HG03280 (cell line): ENCODE results near the gene TNFSF18.
"Not testable (repeated sequence)": the region's sequence is repeated elsewhere in the genome, so short reads cannot be mapped to it uniquely, and the experiment has no call there.

Experiments used
- ATAC-seq: cut with Tn5 transposase; IDR thresholded peaks from one replicate; pipeline ENCODE4 v1.9.1; 2021; ENCODE audit warnings: mild to moderate bottlenecking, moderate library complexity; ENCODE audit not compliant: unreplicated experiment

Gene TNFSF18, protein sequence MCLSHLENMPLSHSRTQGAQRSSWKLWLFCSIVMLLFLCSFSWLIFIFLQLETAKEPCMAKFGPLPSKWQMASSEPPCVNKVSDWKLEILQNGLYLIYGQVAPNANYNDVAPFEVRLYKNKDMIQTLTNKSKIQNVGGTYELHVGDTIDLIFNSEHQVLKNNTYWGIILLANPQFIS

GRCh38 chr1:173050865-173051264 is at the start of gene TNFSF18:
TNFSF18 (minus strand) TSS chr1:173050941; CDS start chr1:173050896, 45 bp downstream.
- no peak for ATAC-seq

DNA sequence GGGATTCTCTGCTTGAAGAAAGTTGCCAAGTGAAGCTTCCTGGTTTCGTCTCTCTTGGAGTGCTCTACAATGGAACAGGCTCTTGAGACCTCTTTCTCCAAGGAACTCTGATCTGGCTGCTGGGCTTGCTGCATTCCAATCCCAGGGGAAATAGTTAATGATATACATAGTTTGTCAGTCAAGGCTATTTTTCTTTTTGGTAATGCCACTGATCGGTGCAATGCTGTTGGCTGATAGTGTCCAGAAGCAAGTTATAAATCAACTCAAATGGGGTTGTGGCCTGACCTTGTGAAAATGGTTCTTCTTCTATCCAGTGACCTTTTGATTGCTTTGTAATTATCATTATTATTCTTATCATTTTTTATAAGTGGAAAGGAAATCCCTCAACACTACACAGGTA is 48.4 kb upstream of the TNFSF18 start:
- ATAC-seq = no peak

DNA sequence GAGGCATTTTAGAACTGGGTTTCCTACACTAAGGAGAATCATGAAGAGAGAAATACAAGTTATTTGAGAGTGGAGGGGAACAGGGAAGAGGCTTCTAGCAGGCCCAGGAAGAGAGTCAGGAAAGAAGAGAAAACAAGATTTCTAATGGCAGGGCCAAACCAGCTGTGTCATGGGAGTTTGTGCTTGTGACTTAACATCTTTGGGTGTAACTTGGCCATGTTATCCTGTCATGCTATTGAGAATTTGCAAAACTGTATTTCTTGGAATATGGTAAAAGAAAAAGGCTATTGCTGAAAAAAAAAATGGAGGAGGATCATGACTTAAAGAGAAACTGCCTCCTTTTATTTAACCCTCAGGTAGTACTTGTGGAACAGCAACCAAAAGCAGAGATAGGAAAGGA is 47.4 kb upstream of the TNFSF18 start:
- ATAC-seq = no peak

- ATAC-seq = no peak
Observed at GRCh38 chr1:173097001-173097400, 46.3 kb upstream of the TNFSF18 start.

- ATAC-seq = no peak
Observed at GRCh38 chr1:173095632-173096031, 44.9 kb upstream of the TNFSF18 start.

GRCh38 chr1:173094541-173094940 is 43.8 kb upstream of the TNFSF18 start:
- ATAC-seq = no peak

GRCh38 chr1:173093691-173094445 is 43.1 kb upstream of the TNFSF18 start:
- ATAC-seq = no peak

DNA sequence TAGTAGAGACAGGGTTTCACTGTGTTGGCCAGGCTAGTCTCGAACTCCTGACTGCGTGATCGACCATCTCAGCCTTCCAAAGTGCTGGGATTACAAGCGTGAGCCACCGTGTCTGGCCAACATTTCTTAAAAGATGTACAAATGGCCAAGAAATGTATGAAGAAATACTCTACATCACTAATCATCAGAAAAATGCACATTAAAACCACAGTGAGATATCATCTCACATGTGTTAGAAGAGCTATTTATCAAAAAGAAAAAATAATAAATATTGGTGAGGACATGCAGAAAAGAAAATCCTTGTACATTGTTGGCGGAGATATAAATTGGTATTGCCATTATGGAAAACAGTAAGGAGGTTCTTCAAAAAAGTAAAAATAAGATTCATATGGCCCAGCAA is 33.6 kb upstream of the TNFSF18 start:
- no peak for ATAC-seq

- no peak for ATAC-seq
Observed at GRCh38 chr1:173082913-173083312, 32.2 kb upstream of the TNFSF18 start.

GRCh38 chr1:173074217-173074616 is 23.5 kb upstream of the TNFSF18 start:
- ATAC-seq = not testable (repeated sequence)

- ATAC-seq = no peak
Observed at GRCh38 chr1:173064011-173064410, 13.3 kb upstream of the TNFSF18 start.

DNA sequence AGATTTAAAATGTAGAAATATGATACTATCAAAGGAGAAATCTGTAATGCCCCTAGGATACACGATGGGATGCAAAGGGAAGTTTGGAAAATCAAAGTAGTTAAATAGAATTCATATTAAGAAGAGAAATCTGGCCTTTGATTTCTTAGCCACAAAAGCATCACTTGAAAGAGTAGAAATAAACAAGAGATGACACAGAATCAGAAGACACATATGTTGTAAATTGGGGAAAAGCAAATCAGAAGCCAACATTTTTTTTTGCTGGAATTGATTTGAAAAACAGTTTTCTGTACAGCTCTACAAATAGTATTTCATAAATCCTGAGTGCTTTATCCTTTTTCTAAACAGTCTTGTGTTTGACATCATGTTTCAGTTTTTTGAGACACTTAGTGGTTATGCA is 12.4 kb upstream of the TNFSF18 start:
- no peak for ATAC-seq

DNA sequence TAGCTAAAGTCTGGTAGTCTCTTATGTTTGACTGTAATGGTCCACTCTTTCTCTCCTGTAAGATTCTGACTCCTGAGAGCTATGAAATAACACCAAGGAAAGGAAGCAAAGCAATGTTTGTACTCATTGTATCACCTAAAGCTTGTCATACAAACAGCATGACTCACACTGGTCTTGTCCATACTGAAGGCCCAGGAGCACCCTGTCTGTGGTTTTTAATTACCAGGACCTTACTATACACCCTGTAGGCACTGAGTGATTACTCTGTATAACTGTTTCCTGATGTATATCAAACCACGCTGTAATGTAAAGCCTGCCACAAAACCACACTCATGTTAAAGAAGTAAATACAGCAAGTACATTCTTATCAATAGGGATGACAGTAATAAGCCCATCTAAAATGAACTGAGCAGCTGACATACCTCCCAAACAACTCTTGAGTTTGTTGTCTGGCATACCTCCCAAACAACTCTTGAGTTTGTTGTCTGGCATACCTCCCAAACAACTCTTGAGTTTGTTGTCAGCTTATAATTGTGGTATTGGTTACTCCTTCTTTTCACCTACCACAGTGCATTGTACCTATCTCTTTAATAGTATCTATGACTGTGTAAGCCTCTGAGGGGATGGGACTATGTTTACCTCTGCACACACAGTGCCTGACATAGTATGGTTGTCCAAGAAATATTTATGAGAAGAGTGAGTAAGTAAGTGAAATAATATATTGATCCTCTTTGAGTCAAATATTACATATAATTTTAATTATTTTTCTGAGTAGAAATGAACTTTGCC is 11.6 kb upstream of the TNFSF18 start:
- no peak for ATAC-seq

- no peak for ATAC-seq
Observed at GRCh38 chr1:173058556-173058955, 7.8 kb upstream of the TNFSF18 start.

DNA sequence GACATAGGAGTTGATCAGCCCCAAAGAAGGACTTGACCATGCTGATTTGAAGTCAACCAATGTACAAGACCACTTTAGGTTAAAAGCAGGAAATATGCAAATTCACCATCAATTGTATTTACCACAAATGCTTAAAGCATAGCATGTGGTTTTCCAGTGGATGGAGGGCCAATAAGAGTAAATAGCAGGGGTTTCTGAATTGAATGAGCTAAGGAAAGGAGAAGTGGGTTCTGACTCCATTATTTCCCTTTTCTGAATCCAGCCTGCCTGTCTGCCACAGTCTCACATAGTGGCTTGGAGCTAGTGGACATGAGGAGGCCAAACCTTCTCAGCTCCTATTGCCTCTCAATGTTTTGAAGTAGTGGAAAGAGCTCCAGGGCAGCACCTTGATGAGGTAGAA is 7.2 kb upstream of the TNFSF18 start:
- no peak for ATAC-seq

DNA sequence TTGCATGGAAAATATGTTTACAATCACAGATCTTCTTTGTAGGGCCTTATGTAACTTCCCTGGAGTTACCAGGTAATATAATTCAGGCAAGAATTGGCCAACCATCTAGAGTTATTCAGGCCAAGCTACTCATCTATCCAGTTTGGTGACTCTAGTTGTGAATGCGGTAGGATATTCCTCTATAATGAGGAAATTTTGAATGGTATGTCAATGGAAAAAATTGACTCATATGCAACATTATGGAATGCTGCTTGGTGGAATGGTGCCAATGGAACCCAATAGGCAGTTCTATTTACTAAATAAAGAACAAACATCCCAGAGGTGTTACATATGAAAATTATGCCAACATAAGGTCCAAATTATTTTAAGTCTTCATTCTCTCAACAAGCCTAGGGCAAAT is 5.6 kb upstream of the TNFSF18 start:
- no peak for ATAC-seq

- ATAC-seq = no peak
Observed at GRCh38 chr1:173052681-173053196, 2.0 kb upstream of the TNFSF18 start.

GRCh38 chr1:173049322-173049633 is 1.5 kb downstream of the TNFSF18 start:
- no peak for ATAC-seq

- ATAC-seq = no peak
Observed at GRCh38 chr1:173048621-173049321, 2.0 kb downstream of the TNFSF18 start.

GRCh38 chr1:173044656-173045055 is 6.1 kb downstream of the TNFSF18 start:
- no peak for ATAC-seq

- ATAC-seq = no peak
Observed at GRCh38 chr1:173043253-173043652, 7.5 kb downstream of the TNFSF18 start.
